ENCODE results near the gene BMP4.

- TF ChIP-seq CTCF (conservative IDR thresholded peaks at IDR 0.05; ENCODE audit: low read depth in 2 of 2) (no peak), POLR2AphosphoS5 (IDR thresholded peaks at IDR 0.05; ENCODE audit: low read depth) (no peak), EZH2 (IDR thresholded peaks at IDR 0.05; ENCODE audit: low read depth, unreplicated experiment) (peak; percentile 59), EZH2phosphoT487 (IDR thresholded peaks at IDR 0.05; ENCODE audit: unreplicated experiment) (no peak), ZNF114 (CRISPR knock-in tag; IDR thresholded peaks at IDR 0.05) (no peak)
These were observed 8.3 kb downstream of the BMP4 start for GRCh38 chr14:53948205-53948884.
